GM10847 (cell line): ENCODE results near the gene TMEM44.

ENCODE experiments used
- POLR2A ChIP-seq: IDR thresholded peaks from 2 replicates; pipeline ENCODE4 v1.6.1; 2011; ENCODE audit not compliant: insufficient read length; ENCODE audit errors: extremely low read depth

TMEM44 gene

GRCh38 chr3:194604837-194605236 is 28.4 kb downstream of the TMEM44 start:
- TF ChIP-seq POLR2A, result no peak

- no peak for TF ChIP-seq POLR2A
Measured at GRCh38 chr3:194604126-194604525, 29.1 kb downstream of the TMEM44 start.

- TF ChIP-seq POLR2A, result no peak
Measured at GRCh38 chr3:194602669-194603171, 30.5 kb downstream of the TMEM44 start.

DNA sequence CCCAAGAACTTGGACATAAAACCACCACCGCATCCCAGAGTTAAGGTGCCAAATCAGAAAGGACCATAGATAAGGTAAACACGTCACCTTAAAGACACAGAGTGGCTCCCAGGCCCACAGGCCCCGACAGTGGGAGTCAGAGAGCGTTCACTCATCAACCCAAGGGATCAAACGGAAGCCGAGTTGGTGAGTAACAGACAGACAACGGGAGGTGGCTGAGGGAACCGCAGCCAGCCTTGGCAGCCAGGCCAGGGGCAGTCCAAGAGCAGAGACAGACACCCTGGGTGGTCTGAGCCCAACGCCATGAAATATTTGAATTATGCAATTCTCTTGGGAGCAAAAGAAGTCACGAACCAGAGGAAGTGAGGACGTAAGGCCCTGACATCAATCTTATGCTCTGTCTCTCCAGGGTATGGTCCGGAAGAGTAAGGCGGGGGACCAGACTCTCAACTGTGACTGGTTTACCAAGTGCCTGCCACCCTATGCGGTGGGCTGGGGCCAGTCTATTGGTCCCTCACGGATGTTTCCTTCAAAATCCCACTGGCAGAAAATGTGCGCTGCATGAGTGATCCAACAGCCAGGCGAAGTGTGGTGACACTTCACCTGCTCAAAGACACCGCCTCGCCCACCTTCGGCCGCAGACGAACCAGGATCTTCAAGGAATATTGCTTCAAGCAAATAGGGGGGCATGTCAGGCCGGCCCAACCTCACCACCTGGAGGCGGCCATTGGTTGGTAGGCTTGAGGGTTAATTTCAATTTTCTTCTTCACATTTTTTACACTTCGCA is 34.3 kb downstream of the TMEM44 start:
- TF ChIP-seq POLR2A, result no peak

- no peak for TF ChIP-seq POLR2A
Measured at GRCh38 chr3:194596906-194597305, 36.3 kb downstream of the TMEM44 start.

DNA sequence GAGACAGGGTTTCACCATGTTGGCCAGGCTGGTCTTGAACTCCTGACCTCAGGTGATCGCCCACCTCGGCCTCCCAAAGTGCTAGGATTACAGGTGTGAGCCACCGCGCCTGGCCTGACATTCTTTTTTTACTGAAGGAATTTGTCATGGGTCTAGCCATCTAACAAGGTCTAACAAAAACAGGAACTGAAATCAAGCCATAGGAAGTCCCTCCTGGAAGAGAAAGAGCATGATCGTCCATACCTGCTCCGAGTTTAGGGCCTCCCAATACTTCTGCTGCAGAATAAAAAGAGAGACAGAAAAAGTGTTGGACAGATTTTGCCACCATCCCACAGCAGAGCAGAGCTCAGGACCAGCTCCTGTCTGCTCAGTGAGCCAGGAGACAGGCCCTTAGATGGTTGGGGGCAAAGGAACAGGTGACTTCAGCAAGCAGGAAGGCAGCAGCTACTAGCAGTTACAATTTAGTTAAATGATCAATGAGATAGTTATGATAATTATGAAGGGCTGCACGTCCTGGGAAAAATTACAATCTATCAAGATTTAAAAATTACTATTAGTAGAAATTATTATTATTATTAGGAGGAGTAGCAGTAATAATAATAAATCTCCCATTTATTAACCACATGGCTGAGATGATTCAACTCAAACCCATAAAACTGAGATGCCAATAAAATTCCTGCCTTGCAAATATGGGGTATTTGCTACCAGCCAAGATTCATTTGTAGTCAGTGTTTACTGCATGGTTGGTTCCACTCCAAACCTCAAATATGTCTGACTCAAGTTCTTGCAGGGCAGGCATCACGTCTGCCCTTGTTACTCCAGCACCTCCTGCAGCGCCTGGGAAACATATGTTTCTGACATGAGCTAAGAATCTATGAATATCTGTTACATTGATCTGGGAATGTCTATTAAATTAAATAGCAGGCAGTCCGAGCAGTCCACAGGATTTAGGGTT is 40.1 kb downstream of the TMEM44 start:
- no peak for TF ChIP-seq POLR2A

GRCh38 chr3:194588741-194589140 is 44.5 kb downstream of the TMEM44 start:
- no peak for TF ChIP-seq POLR2A

DNA sequence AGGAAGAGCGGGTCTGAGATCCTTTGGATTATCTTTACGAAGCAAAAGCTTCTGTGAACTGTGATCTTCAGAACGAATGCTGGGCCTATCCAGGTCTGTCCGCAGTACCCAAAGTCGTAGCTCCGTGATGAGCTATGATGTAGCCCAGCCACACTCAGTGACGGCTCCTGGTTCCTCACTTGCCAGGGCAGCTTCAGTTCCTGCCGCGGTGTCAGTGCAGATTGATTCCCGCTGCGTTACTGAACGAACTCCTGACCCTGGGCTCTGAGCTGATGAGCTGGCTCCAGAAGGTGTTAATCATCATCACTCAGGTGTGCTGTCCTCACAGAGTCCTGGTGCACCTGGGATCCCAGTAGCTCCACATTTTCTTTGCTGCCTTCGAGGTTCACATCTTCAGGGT is 45.0 kb downstream of the TMEM44 start:
- TF ChIP-seq POLR2A, result no peak

DNA sequence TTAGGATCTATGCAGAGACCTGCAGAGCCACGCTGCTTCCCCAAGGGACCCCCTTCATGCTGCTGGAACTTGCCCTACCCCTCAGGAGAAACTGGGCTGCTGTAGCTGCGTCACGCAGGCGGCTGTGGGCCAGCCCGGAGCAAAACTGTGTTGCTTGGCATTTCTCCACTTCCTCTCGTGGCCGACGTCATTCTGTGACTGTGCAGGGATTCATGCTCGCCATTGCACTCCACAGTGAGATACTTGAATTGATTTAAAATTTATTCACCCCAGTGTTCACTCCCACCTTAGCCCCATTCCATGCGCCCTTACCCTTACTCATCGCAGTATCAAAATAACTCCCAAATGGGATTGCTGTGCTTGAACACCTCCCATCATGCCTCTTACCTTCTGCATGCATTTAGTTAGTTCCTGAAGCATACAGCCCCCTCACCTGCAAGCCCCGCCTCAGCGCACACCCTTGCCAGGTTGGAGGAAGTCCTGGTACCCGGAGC is 45.7 kb downstream of the TMEM44 start:
- no peak for TF ChIP-seq POLR2A

DNA sequence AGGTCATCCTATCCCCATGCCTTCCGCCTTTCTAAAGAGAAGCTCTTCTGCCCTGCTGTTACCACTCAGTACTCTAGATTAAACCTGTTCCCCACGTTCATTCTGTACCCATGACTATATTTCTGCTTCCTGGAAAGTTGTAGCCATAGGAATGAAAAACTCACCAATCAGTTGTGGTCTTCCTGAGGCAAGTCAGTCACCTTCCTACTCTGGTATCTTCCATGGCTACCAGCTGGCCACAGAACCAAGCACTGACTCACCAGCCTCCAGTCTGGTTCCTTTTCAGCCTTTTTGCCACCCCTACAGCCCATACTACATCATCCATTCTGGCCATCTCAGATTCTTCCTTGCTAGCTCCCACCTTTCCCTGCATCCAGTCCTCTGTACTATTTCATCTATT is 46.4 kb downstream of the TMEM44 start:
- no peak for TF ChIP-seq POLR2A

- TF ChIP-seq POLR2A, result no peak
Measured at GRCh38 chr3:194585880-194586281, 47.3 kb downstream of the TMEM44 start.

DNA sequence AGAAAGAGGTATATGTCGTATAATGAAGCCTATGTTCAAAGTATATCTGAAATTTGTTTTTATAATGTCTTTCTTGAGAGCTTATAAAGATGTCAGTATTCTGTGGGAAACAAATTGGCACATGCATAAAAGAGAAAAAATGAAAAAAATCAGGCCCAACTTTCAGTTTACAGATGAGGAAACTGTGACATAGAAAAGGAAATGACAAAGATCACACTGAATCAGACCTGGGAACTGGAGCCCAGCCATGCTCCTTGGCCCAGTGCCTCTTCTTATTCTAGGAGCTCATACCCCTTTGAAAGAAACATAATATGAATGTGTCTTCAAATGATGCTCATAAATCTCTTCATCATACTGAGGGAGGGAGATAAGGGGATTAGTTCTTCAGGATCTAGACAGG is 48.4 kb downstream of the TMEM44 start:
- no peak for TF ChIP-seq POLR2A

DNA sequence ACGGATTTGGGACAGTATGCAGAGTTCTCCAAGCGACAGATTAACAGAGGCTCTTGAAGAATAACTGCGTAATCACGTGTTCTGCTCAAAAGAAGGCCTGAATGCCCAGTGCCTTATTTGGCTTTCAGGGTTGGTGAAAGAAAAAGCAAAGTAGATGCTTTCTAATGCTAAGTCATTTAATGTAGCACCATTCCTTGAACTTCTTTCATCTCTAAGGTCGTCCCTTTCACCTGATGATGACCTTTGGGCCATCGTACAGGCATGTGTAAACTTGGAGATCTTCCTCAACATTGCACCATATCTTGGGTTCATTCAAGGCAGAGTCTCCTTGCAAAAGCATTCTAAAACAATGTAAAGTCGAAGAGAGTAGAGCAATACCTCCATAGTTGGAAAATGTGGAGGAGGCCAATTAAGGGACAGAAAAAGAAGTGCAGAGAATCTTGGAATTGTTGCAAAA is 48.9 kb downstream of the TMEM44 start:
- no peak for TF ChIP-seq POLR2A

DNA sequence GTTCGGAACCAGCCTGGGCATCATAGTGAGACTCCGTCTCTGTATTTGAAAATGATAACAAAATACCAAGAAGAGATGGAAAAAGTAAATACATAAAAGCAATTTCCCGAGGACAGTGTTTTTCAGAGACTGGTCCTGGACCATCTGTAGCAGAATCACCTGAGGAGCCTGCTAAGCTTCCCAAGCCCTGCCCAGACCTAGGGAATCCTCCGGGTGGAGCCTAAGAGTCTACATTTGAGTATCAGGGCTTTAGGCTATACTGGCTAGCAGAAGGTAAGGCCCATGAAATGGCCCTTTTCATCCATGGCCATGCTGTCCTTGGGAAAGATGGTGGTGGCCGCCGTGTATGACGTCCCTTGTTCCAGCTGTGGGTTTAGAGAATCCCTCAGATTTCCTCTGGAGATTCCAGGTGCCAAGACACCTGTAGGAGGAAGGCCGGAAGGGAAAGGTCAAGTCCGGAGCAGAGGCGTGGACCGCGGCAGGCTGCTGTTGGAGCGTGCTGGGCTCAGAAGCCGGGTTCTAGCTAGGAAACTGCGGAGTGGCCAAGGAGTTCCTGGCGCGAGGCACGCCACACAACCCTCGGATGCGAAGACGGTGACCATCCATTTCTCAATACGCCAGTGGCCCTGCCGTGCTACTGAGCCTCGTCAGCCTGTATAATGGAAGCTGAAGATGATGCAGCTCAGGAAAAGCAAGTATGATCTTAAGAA is 50.9 kb downstream of the TMEM44 start:
- no peak for TF ChIP-seq POLR2A

DNA sequence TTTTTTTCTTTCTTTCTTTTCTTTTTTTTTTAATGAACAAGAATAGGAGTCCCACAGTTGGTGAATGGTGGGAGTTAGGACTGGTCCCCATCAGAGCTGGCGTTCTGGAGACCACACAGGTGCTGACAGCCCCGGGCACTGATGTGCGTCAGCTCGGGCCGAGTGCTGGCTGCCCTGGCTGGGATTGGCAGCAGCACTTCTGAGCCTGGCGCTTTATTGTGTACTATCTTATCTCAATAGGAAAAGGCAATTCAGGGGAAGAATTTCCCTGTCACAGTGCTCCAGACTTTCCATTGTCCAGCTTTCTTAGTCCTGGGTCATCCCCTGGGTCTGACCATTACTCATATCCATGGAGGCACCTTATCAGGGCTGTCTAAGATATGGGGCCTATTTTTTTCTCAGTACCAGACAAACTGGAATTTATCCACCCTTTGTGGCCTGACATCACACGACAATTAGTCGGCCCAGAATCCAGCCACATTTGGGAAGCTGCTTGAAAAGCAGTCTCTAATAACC is 54.1 kb downstream of the TMEM44 start:
- no peak for TF ChIP-seq POLR2A
